ENCODE results near the gene APBB2. TPM values are rescaled to one million over a fixed set of nuclear protein-coding genes. Genes with fewer than 3 reads are reported as not detected.

Gene APBB2
- total RNA-seq, 1 donor: 92.3 TPM

DNA sequence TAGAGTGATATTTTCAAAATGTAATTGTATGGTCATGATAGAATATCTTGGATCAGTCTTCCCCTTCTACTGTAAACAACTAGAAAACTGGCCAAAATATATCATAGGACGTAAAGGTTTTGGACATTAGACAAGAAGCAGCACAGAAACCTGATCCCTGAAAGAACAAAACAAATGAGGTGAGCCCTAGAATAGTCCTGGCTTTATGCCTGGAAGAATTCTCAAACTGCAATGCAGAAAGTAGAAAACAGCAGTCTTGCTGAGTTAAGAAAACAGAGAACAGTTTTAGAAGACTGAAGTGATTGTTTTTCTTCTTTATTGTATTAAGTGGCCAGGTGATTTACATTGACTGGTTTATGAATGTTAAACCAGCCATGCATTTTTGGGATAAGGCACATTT lies 445.1 kb downstream of the APBB2 start:
- no peaks in the 10 kb centered on the region for H3K9me3 ChIP-seq (ENCODE audit: low read depth, low read length)
- H2AFZ ChIP-seq (ENCODE audit: low read length): no peak overlapping the region
- no peaks in the 10 kb centered on the region for H4K20me1 ChIP-seq (ENCODE audit: insufficient read depth, low read length)
- H3K4me1 ChIP-seq (ENCODE audit: insufficient read depth, low read length): no peaks in the 10 kb centered on the region
- TF ChIP-seq, protein P1, sequence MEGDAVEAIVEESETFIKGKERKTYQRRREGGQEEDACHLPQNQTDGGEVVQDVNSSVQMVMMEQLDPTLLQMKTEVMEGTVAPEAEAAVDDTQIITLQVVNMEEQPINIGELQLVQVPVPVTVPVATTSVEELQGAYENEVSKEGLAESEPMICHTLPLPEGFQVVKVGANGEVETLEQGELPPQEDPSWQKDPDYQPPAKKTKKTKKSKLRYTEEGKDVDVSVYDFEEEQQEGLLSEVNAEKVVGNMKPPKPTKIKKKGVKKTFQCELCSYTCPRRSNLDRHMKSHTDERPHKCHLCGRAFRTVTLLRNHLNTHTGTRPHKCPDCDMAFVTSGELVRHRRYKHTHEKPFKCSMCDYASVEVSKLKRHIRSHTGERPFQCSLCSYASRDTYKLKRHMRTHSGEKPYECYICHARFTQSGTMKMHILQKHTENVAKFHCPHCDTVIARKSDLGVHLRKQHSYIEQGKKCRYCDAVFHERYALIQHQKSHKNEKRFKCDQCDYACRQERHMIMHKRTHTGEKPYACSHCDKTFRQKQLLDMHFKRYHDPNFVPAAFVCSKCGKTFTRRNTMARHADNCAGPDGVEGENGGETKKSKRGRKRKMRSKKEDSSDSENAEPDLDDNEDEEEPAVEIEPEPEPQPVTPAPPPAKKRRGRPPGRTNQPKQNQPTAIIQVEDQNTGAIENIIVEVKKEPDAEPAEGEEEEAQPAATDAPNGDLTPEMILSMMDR (IDR thresholded peaks at IDR 0.05; ENCODE audit: extremely low read depth, low read depth, low read length): no peak
- H3K4me3 ChIP-seq (ENCODE audit: insufficient read depth, low read length): no peak overlapping the region
- H3K27ac ChIP-seq (ENCODE audit: low read depth, low read length): no peak overlapping the region
- peaks cover 5% of the 10 kb centered on the region for H3K27me3 ChIP-seq (ENCODE audit: insufficient read depth, low read length)
- no peak overlapping the region for H3K4me2 ChIP-seq (ENCODE audit: insufficient read depth, low read length)
- H3K36me3 ChIP-seq (ENCODE audit: insufficient read depth, low read length): no peaks in the 10 kb centered on the region
- H3K79me2 ChIP-seq (ENCODE audit: insufficient read depth, low read length): no peaks in the 10 kb centered on the region
- DNase-seq (ENCODE audit: insufficient read length, low spot score, missing footprints): no peak

DNA sequence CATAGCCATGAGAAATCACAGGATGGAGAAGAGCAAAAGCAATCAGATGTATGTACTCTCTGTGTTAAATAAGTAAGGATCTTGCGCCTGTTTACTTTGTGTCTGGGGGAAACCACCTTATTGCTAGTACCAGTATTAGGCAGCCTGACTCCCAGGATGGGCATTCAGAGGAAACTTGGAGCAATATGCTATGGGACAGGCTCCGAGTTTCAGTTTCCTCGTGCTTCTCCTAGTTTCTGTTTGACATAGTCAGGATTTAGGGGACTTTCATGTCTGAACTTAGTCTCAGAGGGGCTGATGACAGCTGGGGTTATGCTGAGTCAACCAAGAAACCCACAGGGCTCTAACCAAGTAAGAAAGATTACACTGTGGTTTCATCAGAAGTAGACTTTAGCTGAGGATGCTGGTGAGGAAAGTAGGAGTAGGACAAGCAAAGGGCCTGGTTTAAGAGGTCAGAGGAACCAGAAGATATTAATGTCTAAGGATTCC lies 451.1 kb downstream of the APBB2 start:
- H3K27ac ChIP-seq (ENCODE audit: low read depth, low read length): no peak overlapping the region
- peak overlapping the region; percentile 70 for H3K4me2 ChIP-seq (ENCODE audit: insufficient read depth, low read length)
- H4K20me1 ChIP-seq (ENCODE audit: insufficient read depth, low read length): no peaks in the 10 kb centered on the region
- no peaks in the 10 kb centered on the region for H3K9me3 ChIP-seq (ENCODE audit: low read depth, low read length)
- peaks cover 5% of the 10 kb centered on the region for H3K4me1 ChIP-seq (ENCODE audit: insufficient read depth, low read length)
- TF ChIP-seq, protein P1 (IDR thresholded peaks at IDR 0.05; ENCODE audit: extremely low read depth, low read depth, low read length): no peak
- no peaks in the 10 kb centered on the region for H3K36me3 ChIP-seq (ENCODE audit: insufficient read depth, low read length)
- peak overlapping the region; percentile 47 for H3K4me3 ChIP-seq (ENCODE audit: insufficient read depth, low read length)
- H2AFZ ChIP-seq (ENCODE audit: low read length): peak overlapping the region; percentile 88
- H3K27me3 ChIP-seq (ENCODE audit: insufficient read depth, low read length): no peaks in the 10 kb centered on the region
- no peaks in the 10 kb centered on the region for H3K79me2 ChIP-seq (ENCODE audit: insufficient read depth, low read length)
- DNase-seq (ENCODE audit: insufficient read length, low spot score, missing footprints): peak; percentile 83

Small RNAs within 50 kb of the gene (small RNA-seq; reads per million reads assigned to genes)
- gene RF00019 (not detected), gene RNA5SP160 (not detected), gene RNU6-1195P (not detected), gene RNU6-836P (not detected)

Other genes with a start within 250 kb of the APBB2 start
- 258 and 348 TPM in 2 replicates for gene UCHL1, start 42.4 kb upstream of the APBB2 start, total RNA-seq

All from osteoblast (primary cell).